GM13976 (cell line): Measurements from ENCODE around the gene TINAGL1.

Experiments
- DNase-seq: peaks from one replicate; pipeline ENCODE4 v3.0.0; 2012; ENCODE audit warnings: low spot score
- CTCF ChIP-seq: IDR thresholded peaks from 2 replicates; pipeline ENCODE4 v1.5.1; 2012; ENCODE audit warnings: borderline replicate concordance, mild to moderate bottlenecking; ENCODE audit not compliant: insufficient read depth; ENCODE audit errors: extremely low read depth, missing control alignments, control extremely low read depth
- in situ Hi-C: fragments of 300-500 bp; cut with MboI; formaldehyde crosslinking; loops from one replicate; pipeline ENCODE4 v1.12.0; 2022; ENCODE audit warnings: low sequenced_read_pairs, mixed read lengths, inconsistent platforms; ENCODE audit not compliant: unreplicated experiment

TINAGL1 gene

DNA sequence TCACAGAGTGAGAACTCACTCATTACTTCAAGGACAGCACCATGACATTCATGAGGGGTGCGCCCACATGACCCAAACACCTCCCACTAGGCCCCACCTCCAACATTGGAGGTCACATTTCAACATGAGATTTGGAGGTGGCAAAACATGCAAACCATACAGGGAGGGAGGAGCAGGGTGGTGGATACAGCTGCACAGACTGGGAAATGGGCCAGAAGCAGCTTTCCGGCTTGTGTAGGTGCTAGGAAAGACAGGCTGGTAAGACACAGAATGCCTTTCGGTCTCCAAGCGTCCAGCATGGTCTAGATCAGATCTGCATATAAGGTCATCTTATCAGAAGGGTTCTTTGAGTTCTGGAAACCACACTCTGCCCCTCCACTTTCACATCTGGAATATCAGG, 35.1 kb upstream of the TINAGL1 start:
- no peak for TF ChIP-seq CTCF
- in situ Hi-C loops = loop anchor here (10.0 kb wide), 1 partner anchor 116 kb away; no protein-coding TSS in a partner anchor

DNA sequence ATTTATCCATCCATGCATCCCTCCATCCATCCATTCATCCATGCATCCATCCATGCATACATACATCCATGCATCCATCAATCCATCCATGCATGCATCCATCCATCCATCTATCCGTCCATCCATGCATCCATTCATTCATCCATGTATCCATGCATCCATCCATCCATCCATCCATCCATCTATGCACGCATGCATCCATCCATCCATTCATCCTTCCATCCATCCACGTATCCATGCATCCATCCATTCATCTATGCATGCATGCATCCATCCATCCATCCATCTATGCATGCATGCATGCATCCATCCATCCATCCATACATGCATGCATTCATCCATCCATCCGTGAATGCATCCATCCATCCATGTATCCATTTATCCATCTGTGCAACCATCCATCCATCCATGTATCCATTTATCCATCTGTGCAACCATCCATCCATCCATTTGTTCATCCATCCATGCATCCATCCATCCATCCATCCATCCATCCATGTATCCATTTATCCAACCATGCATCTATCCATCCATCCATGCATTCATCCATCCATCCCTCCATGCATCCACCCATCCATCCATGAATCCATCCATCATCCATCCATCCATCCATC, 30.3 kb upstream of the TINAGL1 start:
- TF ChIP-seq CTCF = no peak
- in situ Hi-C loops = loop anchor here (10.0 kb wide), 1 partner anchor 121 kb away; no protein-coding TSS in a partner anchor
- no peak for DNase-seq

More for the DNA sequence above, 35.1 kb upstream of the TINAGL1 start:
- DNase-seq = no peak

DNA sequence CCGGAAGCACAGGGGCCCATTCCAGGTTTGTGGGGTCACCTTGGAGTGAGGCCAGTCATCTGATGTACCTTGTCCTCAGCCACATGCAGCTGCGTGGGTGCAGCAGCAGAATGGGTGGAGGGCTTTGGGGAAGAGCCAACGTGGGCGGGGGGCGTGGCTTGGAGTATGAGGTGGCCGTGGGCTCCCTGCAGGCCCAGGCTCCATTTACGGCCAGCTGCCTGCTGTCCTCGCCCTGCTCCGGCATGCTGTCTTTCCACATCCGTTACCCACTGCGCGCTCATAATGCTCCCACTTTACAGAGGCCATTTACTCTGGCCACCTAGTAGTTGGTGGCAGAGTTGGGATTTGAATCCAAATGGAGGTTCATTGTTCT, 27.8 kb upstream of the TINAGL1 start:
- DNase-seq = no peak
- in situ Hi-C loops = loop anchor here (10.0 kb wide), 1 partner anchor 124 kb away; no protein-coding TSS in a partner anchor
- no peak for TF ChIP-seq CTCF

DNA sequence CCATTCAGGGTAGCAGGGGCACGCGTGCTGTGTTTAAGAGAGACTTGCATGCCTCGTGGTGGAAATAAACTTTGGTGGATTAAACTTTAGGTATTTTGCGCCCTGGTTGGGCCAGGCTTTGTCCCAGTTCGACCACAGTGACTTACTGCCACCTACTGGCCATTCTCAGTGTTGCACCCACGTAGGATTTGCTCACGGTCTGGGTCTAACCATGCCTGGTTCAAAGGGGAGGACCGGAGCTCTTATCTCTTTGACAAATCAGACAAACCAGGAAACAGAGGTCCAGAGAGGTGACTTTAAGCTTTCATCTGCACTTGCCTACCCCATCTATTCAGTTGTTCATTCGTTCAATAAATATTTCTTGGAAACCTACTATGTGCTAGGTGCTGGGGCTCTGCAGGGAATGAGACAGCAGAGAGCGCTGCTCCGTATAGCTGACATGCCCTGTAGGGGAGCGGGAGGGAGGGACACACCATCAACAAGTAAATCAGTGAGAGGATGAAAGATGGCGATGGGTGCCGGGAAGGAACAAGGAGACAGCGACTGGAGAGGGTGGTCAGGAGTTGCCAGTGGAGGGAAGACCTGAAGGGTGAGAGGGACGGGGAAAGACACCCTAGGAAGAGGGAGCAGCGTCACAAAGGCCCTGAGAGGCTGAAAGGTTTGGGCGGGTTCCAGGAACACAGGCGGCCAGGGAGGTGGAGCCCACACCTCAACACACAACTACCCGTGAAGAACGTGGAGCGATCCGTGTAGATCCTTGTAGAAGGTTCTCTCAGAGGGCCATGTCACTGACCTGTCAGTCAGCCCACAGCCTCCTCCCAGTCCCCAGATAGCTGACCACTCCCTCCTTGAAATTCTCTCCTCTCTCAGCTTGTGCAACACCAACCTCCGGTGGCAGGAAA, 27.2 kb upstream of the TINAGL1 start:
- peak; percentile 95 for TF ChIP-seq CTCF
- in situ Hi-C loops = loop anchor here (10.0 kb wide), 1 partner anchor 124 kb away; no protein-coding TSS in a partner anchor
- peak; percentile 86 for DNase-seq

GRCh38 chr1:31549809-31550620, 26.3 kb upstream of the TINAGL1 start:
- in situ Hi-C loops = loop anchor here (10.0 kb wide), 2 partner anchors 125 to 365 kb away; no protein-coding TSS in a partner anchor
- no peak for TF ChIP-seq CTCF
- no peak for DNase-seq

DNA sequence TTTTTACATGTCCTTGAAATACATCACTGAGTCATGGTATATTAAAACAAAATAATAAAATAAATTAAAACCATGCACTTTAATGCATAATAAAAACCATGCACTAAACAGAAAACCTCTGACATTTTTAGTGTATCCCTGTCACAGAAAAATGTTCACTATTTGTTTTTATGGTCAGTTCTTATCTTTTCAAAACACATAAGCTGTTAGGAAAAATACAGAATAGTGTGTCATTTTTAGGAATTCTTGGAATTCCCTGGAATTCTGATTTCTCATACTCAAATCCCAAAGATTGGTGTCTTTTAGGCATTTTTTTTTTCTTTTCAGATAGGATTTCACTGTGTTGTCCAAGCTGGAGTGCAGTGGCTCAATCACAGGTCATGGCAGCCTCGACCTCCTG, 25.1 kb upstream of the TINAGL1 start:
- in situ Hi-C loops = loop anchor here (10.0 kb wide), 1 partner anchor 366 kb away; no protein-coding TSS in a partner anchor
- no peak for DNase-seq

More for the DNA sequence above, 25.1 kb upstream of the TINAGL1 start:
- no peak for TF ChIP-seq CTCF
